Liver (tissue), 9 donors: ENCODE results near the gene ZNF597. TPM values are rescaled to one million over a fixed set of nuclear protein-coding genes. Genes with fewer than 3 reads are reported as not detected.
A peak's percentile ranks its signal among the peaks of the same experiment; 100 is the strongest.

Experiments used
- DNase-seq: peaks from one replicate; pipeline ENCODE4 v3.0.0-alpha.2; 2017; ENCODE audit warnings: low spot score
- H3K27ac ChIP-seq, 2 donors: one replicate each; pipeline ENCODE4 v1.7.0; 2013; ENCODE audit warnings: inconsistent platforms in 2 of 2, low read length in 2 of 2, control low read depth in 1 of 2, low read depth in 1 of 2, mild to moderate bottlenecking in 1 of 2
- H3K27me3 ChIP-seq, 4 donors: one replicate each; pipeline versions ENCODE4 v1.6.1 to v1.7.0; 2013; ENCODE audit warnings: low read length in 3 of 4, inconsistent platforms in 1 of 4, mild to moderate bottlenecking in 1 of 4, moderate library complexity in 1 of 4; ENCODE audit not compliant: control insufficient read depth in 4 of 4, insufficient read depth in 4 of 4
- H3K36me3 ChIP-seq, 4 donors: one replicate each; pipeline versions ENCODE4 v1.6.1 to v1.7.0; 2013; ENCODE audit warnings: low read length in 3 of 4, mild to moderate bottlenecking in 3 of 4, low read depth in 1 of 4, moderate library complexity in 1 of 4; ENCODE audit not compliant: control insufficient read depth in 4 of 4, insufficient read depth in 3 of 4
- H3K4me1 ChIP-seq, 4 donors: one replicate each; pipeline versions ENCODE4 v1.6.1 to v1.7.0; 2013; ENCODE audit warnings: low read length in 3 of 4, mild to moderate bottlenecking in 3 of 4, moderate library complexity in 1 of 4; ENCODE audit not compliant: control insufficient read depth in 4 of 4, insufficient read depth in 4 of 4
- H3K4me3 ChIP-seq, 3 donors: one replicate each; pipeline versions ENCODE4 v1.6.1 to v1.7.0; 2013; ENCODE audit warnings: low read length in 3 of 3, control low read depth in 1 of 3, low read depth in 1 of 3, mild to moderate bottlenecking in 1 of 3
- H3K9ac ChIP-seq, 2 donors: one replicate each; pipeline ENCODE4 v1.7.0; 2013; ENCODE audit warnings: low read length in 2 of 2, mild to moderate bottlenecking in 2 of 2, moderate library complexity in 2 of 2, control low read depth in 1 of 2, low read depth in 1 of 2
- H3K9me3 ChIP-seq, 4 donors: one replicate each; pipeline versions ENCODE4 v1.6.1 to v1.7.0; 2013; ENCODE audit warnings: low read length in 3 of 4; ENCODE audit not compliant: control insufficient read depth in 4 of 4
- FOXA2 ChIP-seq: IDR thresholded peaks from 2 replicates; pipeline ENCODE4 v1.6.1; 2016; ENCODE audit warnings: antibody characterized with exemption
- HNF4G ChIP-seq: IDR thresholded peaks from 2 replicates; pipeline ENCODE4 v1.6.1; 2016; ENCODE audit warnings: antibody characterized with exemption
- JUND ChIP-seq, 2 donors: IDR thresholded peaks; 2 replicates each; pipeline ENCODE4 v1.6.1; 2016; ENCODE audit warnings: antibody characterized with exemption in 2 of 2
- NR2F2 ChIP-seq: IDR thresholded peaks from 2 replicates; pipeline ENCODE4 v1.6.1; 2016; ENCODE audit warnings: antibody characterized with exemption
- RAD21 ChIP-seq, 2 donors: IDR thresholded peaks; 2 replicates each; pipeline ENCODE4 v1.6.1; 2016; ENCODE audit warnings: antibody characterized with exemption in 2 of 2, mild to moderate bottlenecking in 2 of 2
- RXRA ChIP-seq, 2 donors: IDR thresholded peaks; 2 replicates each; pipeline ENCODE4 v1.6.1; 2017 to 2018; ENCODE audit warnings: antibody characterized with exemption in 2 of 2, mild to moderate bottlenecking in 1 of 2
- SP1 ChIP-seq: IDR thresholded peaks from 2 replicates; pipeline ENCODE4 v1.6.1; 2018; ENCODE audit warnings: antibody characterized with exemption, mild to moderate bottlenecking
- TAF1 ChIP-seq: conservative IDR thresholded peaks from 2 replicates; pipeline ENCODE4 v1.6.1; 2016; ENCODE audit warnings: antibody characterized with exemption, mild to moderate bottlenecking
- whole genome bisulfite sequencing: extraction: QIAGEN DNeasy Blood & Tissue Kit; methylation state at CpG from one replicate; pipeline ENCODE4 v1.1.7; 2013; 5-methylcytosine and 5-hydroxymethylcytosine counted together
- polyA plus RNA-seq, 2 donors: library from polyadenylated mRNA; stranded (reverse) in 1 of 2; unstranded in 1 of 2; fragments of 200-250 nt in 1 of 2; fragments of >200 nt in 1 of 2; fragmentation: Nextera tagmentation in 1 of 2; extraction: Ambion mirVana in 1 of 2; gene quantifications; one replicate each; pipeline versions ENCODE4 v1.2.1 to v1.2.3, GENCODE V29; 2013 to 2015
- total RNA-seq, 2 donors: library from RNA; depleted of rRNA; stranded (reverse); fragments of >200 nt; gene quantifications; one replicate each; pipeline ENCODE4 v1.2.3, GENCODE V29; 2014
- TF ChIP-seq, protein P1 (sequence below): fragments of 150-350 bp; IDR thresholded peaks from 2 replicates; pipeline ENCODE4 v1.5.1; 2017; ENCODE audit warnings: improper control_type of control experiment, low read depth, low read length; ENCODE audit not compliant: missing input control
- TF ChIP-seq, protein P2 (sequence below): IDR thresholded peaks from 2 replicates; pipeline ENCODE4 v1.6.1; 2016; ENCODE audit warnings: antibody characterized with exemption
- TF ChIP-seq, protein P3 (sequence below): IDR thresholded peaks from 2 replicates; pipeline ENCODE4 v1.6.1; 2016; ENCODE audit warnings: antibody characterized with exemption
- donor health status: healthy.
- donor health status: healthy.
- donor health status: healthy.
- donor health status: healthy.
- donor health status: healthy.

ZNF597 gene
- total and polyA plus RNA-seq, 4 donors, result 0.53 to 1.7 (median 0.85) TPM

DNA sequence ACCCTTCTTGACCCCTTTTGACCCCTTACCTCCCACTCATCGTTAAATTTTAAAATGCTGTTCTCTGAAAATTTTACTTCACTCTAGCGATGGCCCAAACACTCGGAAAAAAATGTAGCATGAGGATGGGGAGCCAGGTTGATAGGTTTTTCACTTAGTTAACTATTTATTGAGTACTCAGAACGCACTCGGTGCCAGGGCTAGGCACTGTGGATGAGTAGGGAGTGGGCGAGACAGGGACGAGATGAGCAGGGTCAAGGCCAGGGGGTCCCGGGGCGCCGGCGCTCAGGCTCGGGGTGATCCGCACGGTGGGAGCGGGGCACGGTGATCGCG, 42.9 kb downstream of the ZNF597 start:
- H3K4me3 ChIP-seq, result peak overlapping the region; percentile 78 to 95 (median 79)
- under 1% methylated on average over 18 of the region's 18 CpGs for WGBS
- DNase-seq, result no peak
- peaks cover 12 to 44% (median 42%) of the 10 kb centered on the region in 4 donors for H3K36me3 ChIP-seq
- H3K9ac ChIP-seq, result peak overlapping the region; percentile 51 to 72
- no peaks in the 10 kb centered on the region for H3K27me3 ChIP-seq
- peaks cover 15 to 41% (median 31%) of the 10 kb centered on the region in 4 donors for H3K9me3 ChIP-seq
- TF ChIP-seq RXRA (IDR thresholded peaks at IDR 0.05) (no peak), SP1 (no peak), JUND (IDR thresholded peaks at IDR 0.05) (no peak), HNF4G (no peak), RAD21 (IDR thresholded peaks at IDR 0.05) (no peak), TAF1 (no peak), FOXA2 (no peak), NR2F2 (no peak)
- TF ChIP-seq, protein P1, sequence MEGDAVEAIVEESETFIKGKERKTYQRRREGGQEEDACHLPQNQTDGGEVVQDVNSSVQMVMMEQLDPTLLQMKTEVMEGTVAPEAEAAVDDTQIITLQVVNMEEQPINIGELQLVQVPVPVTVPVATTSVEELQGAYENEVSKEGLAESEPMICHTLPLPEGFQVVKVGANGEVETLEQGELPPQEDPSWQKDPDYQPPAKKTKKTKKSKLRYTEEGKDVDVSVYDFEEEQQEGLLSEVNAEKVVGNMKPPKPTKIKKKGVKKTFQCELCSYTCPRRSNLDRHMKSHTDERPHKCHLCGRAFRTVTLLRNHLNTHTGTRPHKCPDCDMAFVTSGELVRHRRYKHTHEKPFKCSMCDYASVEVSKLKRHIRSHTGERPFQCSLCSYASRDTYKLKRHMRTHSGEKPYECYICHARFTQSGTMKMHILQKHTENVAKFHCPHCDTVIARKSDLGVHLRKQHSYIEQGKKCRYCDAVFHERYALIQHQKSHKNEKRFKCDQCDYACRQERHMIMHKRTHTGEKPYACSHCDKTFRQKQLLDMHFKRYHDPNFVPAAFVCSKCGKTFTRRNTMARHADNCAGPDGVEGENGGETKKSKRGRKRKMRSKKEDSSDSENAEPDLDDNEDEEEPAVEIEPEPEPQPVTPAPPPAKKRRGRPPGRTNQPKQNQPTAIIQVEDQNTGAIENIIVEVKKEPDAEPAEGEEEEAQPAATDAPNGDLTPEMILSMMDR, result no peak
- TF ChIP-seq, protein P2, sequence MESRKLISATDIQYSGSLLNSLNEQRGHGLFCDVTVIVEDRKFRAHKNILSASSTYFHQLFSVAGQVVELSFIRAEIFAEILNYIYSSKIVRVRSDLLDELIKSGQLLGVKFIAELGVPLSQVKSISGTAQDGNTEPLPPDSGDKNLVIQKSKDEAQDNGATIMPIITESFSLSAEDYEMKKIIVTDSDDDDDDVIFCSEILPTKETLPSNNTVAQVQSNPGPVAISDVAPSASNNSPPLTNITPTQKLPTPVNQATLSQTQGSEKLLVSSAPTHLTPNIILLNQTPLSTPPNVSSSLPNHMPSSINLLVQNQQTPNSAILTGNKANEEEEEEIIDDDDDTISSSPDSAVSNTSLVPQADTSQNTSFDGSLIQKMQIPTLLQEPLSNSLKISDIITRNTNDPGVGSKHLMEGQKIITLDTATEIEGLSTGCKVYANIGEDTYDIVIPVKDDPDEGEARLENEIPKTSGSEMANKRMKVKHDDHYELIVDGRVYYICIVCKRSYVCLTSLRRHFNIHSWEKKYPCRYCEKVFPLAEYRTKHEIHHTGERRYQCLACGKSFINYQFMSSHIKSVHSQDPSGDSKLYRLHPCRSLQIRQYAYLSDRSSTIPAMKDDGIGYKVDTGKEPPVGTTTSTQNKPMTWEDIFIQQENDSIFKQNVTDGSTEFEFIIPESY, result no peak
- TF ChIP-seq, protein P3, sequence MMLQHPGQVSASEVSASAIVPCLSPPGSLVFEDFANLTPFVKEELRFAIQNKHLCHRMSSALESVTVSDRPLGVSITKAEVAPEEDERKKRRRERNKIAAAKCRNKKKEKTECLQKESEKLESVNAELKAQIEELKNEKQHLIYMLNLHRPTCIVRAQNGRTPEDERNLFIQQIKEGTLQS, result no peak
- peak overlapping the region; percentile 58 to 94 for H3K27ac ChIP-seq
- peaks cover 2 to 13% (median 8%) of the 10 kb centered on the region in 4 donors for H3K4me1 ChIP-seq

GRCh38 chr16:3389663-3390338, 53.5 kb downstream of the ZNF597 start:
- Histone ChIP-seq H3K4me1 (no peaks in the 10 kb centered on the region), H3K27me3 (no peaks in the 10 kb centered on the region), H3K36me3 (peaks cover 26 to 70% (median 60%) of the 10 kb centered on the region in 4 donors), H3K27ac (no peak overlapping the region), H3K9me3 (peaks cover 22 to 46% (median 44%) of the 10 kb centered on the region in 4 donors), H3K9ac (no peak overlapping the region), H3K4me3 (peak overlapping the region in 2 of 3 donors; percentile 49 to 62)
- DNase-seq, result no peak
- TF ChIP-seq JUND (IDR thresholded peaks at IDR 0.05), result no peak
- TF ChIP-seq RAD21 (IDR thresholded peaks at IDR 0.05), result no peak
- TF ChIP-seq SP1, result no peak
- TF ChIP-seq, protein P1, result no peak
- TF ChIP-seq HNF4G, result no peak
- 88% methylated on average over 9 of the region's 9 CpGs for WGBS
